ENCODE measurements around the gene ERBB3. TPM values are rescaled to one million over a fixed set of nuclear protein-coding genes. Genes with fewer than 3 reads are reported as not detected.

ERBB3 gene
- total RNA-seq, 2 experiments from 2014 or later = 7.1 to 8.1 TPM

DNA sequence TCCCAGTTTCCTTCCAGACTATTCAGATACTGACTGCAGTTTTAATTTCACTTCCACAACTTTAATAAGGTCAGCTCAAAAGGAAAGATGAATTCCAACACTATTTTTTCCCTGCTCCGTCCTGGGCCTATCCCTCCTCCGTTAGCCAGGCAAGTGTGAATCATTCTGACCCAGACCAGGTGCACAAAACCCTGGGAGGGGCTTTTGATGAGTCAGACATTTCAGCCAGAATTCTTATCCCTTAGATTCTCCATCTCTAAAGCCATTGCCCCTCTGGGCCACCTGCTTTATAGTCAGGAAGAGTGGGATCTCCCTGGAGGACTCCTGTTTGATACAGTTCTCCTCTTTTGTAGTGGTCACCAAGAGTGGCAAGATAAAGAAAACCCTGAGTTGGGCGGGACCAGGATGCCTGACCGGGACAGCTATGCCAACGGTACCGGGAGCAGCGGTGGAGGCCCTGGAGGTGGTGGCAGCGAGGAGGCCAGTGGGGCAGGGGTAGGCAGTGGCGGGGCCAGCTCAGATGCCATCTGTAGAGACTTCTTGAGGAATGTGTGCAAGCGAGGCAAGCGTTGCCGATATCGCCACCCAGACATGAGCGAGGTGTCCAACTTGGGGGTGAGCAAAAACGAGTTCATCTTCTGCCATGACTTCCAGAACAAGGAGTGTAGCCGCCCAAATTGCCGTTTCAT is 40.3 kb downstream of the ERBB3 start:
- no peak overlapping the region for H3K4me3 Mint-ChIP-seq
- POLR2A ChIA-PET = interaction anchor here (1.1 to 4.5 kb wide), 5 partner anchors 9 to 69 kb away, joined by 3 to 66 read pairs (median 7); partner anchors contain the start of genes ESYT1 and SMARCC2
- peak overlapping the region; percentile 3 for H3K27ac Mint-ChIP-seq
- DNase-seq (no peak), ATAC-seq (ENCODE audit: low read depth) (no peak)
- peaks cover 12% of the 10 kb centered on the region for H3K36me3 Mint-ChIP-seq
- H3K9me3 Mint-ChIP-seq = no peaks in the 10 kb centered on the region
- no peaks in the 10 kb centered on the region for H3K27me3 Mint-ChIP-seq
- peaks cover 31% of the 10 kb centered on the region for H3K4me1 Mint-ChIP-seq

DNA sequence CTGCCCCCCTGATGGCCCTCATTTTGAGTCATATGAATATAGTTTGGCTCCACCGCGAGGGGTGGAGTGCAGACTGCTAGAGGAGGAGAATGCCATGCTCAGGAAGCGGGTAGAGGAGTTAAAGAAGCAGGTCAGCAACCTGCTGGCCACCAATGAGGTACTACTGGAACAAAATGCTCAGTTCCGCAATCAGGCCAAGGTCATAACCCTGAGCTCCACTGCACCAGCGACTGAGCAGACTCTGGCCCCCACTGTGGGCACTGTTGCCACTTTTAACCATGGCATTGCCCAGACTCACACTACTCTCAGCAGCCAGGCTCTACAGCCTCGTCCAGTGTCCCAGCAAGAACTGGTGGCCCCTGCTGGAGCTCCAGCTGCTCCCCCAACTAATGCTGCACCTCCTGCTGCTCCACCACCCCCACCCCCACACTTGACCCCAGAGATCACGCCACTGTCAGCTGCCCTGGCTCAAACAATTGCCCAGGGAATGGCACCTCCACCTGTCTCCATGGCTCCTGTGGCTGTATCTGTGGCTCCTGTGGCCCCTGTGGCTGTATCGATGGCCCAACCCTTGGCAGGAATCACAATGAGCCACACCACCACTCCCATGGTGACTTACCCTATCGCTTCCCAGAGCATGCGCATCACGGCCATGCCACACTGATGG is 41.4 kb downstream of the ERBB3 start:
- Mint-ChIP-seq H3K27ac (no peak overlapping the region), H3K27me3 (no peaks in the 10 kb centered on the region), H3K4me1 (peaks cover 35% of the 10 kb centered on the region), H3K4me3 (no peak overlapping the region), H3K9me3 (no peaks in the 10 kb centered on the region), H3K36me3 (peaks cover 12% of the 10 kb centered on the region)
- DNase-seq (no peak), ATAC-seq (ENCODE audit: low read depth) (no peak)
- POLR2A ChIA-PET = interaction anchor here (4.5 kb wide), 1 partner anchor 67 kb away, joined by 66 read pairs; the partner anchor contains the start of gene SMARCC2

DNA sequence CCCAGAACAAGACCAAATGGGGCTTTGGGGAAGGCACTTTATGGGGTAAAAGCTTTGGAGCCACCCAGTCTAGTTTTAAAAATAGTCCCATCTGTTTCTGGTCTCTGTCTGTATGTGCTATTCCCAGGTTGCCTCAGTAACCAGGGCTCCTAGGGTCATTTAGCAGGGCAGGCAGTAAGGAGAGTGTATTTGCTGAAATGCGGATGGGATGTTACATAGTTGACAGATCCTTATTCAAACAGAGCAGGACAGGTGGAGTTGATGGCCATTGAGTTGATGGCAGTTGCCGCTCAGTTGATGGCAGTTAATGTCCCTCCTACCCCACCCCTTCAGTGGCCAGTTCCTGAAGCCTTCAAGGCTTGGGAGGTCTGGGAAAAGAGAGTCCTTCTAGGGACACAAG is 42.7 kb downstream of the ERBB3 start:
- H3K4me1 Mint-ChIP-seq = peaks cover 47% of the 10 kb centered on the region
- no peaks in the 10 kb centered on the region for H3K9me3 Mint-ChIP-seq
- peak overlapping the region; percentile 3 for H3K27ac Mint-ChIP-seq
- POLR2A ChIA-PET = interaction anchor here (0.6 to 8.4 kb wide), 2 partner anchors 39 to 62 kb away, joined by 3 to 145 read pairs; partner anchors contain the start of gene MYL6
- DNase-seq (no peak), ATAC-seq (ENCODE audit: low read depth) (no peak)
- no peak overlapping the region for H3K4me3 Mint-ChIP-seq
- H3K36me3 Mint-ChIP-seq = peaks cover 3% of the 10 kb centered on the region
- H3K27me3 Mint-ChIP-seq = no peaks in the 10 kb centered on the region

DNA sequence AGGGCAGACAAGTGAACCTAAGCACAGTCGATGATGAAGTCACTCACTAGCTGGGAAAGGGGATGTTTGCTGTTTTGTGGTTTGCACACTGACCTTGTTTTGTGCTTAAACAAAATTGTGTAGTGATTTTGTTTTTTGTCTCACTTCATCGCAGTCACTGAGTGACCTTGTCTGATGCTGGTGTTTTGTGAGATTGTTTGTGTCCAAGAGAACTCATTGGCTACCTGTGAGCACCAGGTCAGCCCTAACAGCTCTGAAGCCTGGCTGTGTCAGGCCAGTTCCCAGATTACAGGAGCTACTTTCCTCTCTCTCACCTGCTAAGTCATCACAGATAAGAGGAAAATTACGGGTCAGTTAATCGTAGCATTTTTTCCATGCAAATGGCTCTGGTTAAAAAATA is 44.2 kb downstream of the ERBB3 start:
- DNase-seq (no peak), ATAC-seq (ENCODE audit: low read depth) (no peak)
- POLR2A ChIA-PET = interaction anchor here (0.5 to 8.4 kb wide), 5 partner anchors 38 to 131 kb away, joined by 3 to 145 read pairs (median 5); partner anchors contain the start of genes MYL6, RNF41 and SMARCC2
- Mint-ChIP-seq H3K4me1 (peaks cover 38% of the 10 kb centered on the region), H3K27ac (peak overlapping the region; percentile 0), H3K9me3 (no peaks in the 10 kb centered on the region), H3K27me3 (no peaks in the 10 kb centered on the region), H3K4me3 (no peak overlapping the region), H3K36me3 (peaks cover 6% of the 10 kb centered on the region)

DNA sequence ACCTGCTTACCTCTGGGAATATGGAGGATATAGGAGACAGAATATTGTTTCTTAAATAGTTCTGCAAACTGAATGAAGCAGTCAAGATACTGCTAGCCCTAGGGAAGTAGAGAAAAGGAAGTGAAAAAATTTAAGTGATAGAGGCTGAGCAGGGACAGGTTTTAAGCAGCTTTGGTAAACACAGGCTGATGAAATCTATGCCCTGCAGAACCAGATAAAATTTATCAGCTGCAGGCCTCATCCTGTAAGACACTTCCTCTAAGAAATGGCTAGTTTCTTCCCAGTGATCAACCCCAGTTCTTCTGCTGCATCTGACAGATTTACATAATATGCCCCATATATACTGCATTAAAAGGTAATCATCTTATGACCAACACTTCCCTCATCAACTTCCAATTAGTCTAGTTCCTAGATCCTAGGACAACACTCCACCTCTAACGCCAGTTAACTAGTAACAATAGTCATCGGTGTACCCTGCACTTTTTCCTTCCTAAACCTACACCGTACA is 46.8 kb downstream of the ERBB3 start:
- Mint-ChIP-seq H3K36me3 (peaks cover 27% of the 10 kb centered on the region), H3K4me1 (peaks cover 47% of the 10 kb centered on the region), H3K27me3 (no peaks in the 10 kb centered on the region), H3K9me3 (no peaks in the 10 kb centered on the region), H3K4me3 (peak overlapping the region; percentile 100), H3K27ac (peak overlapping the region; percentile 97)
- POLR2A ChIA-PET = interaction anchor here (0.9 to 8.4 kb wide), 9 partner anchors 9 to 165 kb away, joined by 3 to 145 read pairs (median 10); partner anchors contain the start of genes MYL6, MYL6B, PA2G4 and RPL41
- DNase-seq (no peak), ATAC-seq (ENCODE audit: low read depth) (no peak)

DNA sequence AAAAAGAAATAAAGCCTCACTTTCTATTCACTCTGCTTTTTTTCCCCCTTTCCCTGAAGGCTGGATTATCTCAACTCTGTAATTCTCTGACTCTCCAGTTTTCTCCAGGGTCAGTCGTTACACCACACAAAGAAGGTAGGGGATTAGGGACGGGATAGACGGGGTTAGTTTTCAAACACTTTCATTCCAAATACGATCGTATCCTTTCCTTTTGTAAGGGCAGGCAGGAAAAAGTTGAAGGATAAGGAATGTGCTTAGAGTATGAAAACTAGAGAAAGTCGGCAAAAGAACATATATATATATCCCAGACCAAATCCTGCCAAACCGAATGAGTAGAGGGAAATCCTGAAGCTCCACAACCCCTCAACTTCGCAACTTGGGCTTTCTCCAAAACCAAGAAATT is 47.5 kb downstream of the ERBB3 start:
- Mint-ChIP-seq H3K27me3 (no peaks in the 10 kb centered on the region), H3K9me3 (no peaks in the 10 kb centered on the region), H3K4me3 (peak overlapping the region; percentile 100), H3K27ac (peak overlapping the region; percentile 97), H3K4me1 (peaks cover 54% of the 10 kb centered on the region), H3K36me3 (peaks cover 34% of the 10 kb centered on the region)
- no peak for ATAC-seq (ENCODE audit: low read depth)
- POLR2A ChIA-PET = interaction anchor here (0.5 to 8.4 kb wide), 22 partner anchors 9 to 396 kb away, joined by 3 to 145 read pairs (median 8); partner anchors contain the start of genes MYL6, MYL6B, PA2G4 and RAB5B
- DNase-seq = no peak

DNA sequence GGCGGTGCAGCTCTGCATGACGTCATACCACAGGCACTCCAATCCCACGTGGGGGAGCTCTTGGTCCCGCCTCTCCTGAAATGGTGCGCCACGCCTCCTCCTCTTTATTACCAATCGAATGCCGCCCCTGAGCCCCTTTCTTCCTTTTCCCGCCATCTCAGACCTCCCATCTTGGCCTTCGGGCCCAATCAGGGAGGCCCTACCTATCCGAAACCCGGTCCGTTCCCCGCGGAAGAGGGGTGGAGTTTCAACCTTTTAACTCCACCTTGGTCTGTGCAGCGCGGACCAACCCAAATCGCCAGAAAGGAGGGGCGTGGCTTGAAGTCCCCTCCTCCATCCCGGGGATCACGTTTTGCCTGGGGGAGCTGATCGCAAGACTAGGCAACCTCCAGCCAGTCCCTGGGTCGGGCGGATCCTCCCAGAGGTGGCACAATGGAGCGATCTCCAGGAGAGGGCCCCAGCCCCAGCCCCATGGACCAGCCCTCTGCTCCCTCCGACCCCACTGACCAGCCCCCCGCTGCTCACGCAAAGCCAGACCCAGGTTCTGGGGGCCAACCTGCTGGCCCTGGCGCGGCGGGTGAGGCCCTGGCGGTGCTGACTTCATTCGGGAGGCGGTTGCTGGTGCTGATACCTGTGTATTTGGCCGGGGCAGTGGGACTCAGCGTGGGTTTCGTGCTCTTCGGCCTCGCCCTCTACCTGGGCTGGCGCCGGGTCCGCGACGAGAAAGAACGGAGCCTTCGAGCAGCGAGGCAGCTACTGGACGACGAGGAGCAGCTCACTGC is 48.1 kb downstream of the ERBB3 start, which contains the start of gene ESYT1:
ESYT1 (plus strand) TSS at position 380 of the 782 bp plus-strand sequence; CDS start at position 433, 53 bp downstream.
- no peaks in the 10 kb centered on the region for H3K27me3 Mint-ChIP-seq
- peak within 1 kb of the TSS; percentile 100 for H3K4me3 Mint-ChIP-seq
- DNase-seq (peak; percentile 91), ATAC-seq (ENCODE audit: low read depth) (peak; percentile 89)
- H3K9me3 Mint-ChIP-seq = no peaks in the 10 kb centered on the region
- H3K36me3 Mint-ChIP-seq = peaks cover 37% of the 10 kb centered on the region
- H3K27ac Mint-ChIP-seq = peak within 1 kb of the TSS; percentile 97
- peaks cover 55% of the 10 kb centered on the region for H3K4me1 Mint-ChIP-seq
- POLR2A ChIA-PET = interaction anchor here (0.5 to 8.4 kb wide), 24 partner anchors 8 to 396 kb away, joined by 3 to 145 read pairs (median 6); partner anchors contain the start of genes MYL6, MYL6B, PA2G4 and RAB5B

DNA sequence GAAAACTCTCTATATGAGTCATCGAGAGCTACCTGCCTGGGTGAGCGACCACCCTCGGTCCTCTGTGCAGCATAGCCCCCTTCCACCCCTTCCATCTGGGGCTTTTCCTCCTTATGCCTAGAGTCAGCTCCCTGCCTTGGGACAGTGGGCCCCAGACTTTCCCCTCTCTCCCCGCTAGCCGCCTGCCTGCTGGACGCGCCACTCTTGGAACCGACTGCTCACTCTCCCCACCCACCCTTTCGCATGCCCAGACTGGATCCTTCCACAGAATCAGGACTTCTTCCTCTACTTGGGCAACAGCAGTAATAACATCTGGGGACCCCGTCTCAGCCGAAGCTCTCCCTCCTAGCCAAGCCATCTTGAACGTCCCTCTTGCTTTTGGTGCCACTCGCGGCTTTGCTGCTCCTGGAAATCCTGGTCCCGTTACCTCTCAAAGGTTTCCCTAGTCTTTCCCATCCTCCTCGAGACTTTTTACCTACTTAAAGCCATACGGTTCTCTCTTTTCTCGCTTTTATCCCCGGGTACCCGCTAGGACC is 48.8 kb downstream of the ERBB3 start:
- H3K9me3 Mint-ChIP-seq = no peaks in the 10 kb centered on the region
- DNase-seq = no peak
- H3K36me3 Mint-ChIP-seq = peaks cover 42% of the 10 kb centered on the region
- peak overlapping the region; percentile 100 for H3K4me3 Mint-ChIP-seq
- ATAC-seq (ENCODE audit: low read depth) = no peak
- H3K4me1 Mint-ChIP-seq = peaks cover 56% of the 10 kb centered on the region
- POLR2A ChIA-PET = interaction anchor here (0.6 to 8.4 kb wide), 17 partner anchors 10 to 231 kb away, joined by 3 to 145 read pairs (median 12); partner anchors contain the start of genes MYL6, MYL6B, PA2G4 and RAB5B
- peak overlapping the region; percentile 97 for H3K27ac Mint-ChIP-seq
- H3K27me3 Mint-ChIP-seq = no peaks in the 10 kb centered on the region

DNA sequence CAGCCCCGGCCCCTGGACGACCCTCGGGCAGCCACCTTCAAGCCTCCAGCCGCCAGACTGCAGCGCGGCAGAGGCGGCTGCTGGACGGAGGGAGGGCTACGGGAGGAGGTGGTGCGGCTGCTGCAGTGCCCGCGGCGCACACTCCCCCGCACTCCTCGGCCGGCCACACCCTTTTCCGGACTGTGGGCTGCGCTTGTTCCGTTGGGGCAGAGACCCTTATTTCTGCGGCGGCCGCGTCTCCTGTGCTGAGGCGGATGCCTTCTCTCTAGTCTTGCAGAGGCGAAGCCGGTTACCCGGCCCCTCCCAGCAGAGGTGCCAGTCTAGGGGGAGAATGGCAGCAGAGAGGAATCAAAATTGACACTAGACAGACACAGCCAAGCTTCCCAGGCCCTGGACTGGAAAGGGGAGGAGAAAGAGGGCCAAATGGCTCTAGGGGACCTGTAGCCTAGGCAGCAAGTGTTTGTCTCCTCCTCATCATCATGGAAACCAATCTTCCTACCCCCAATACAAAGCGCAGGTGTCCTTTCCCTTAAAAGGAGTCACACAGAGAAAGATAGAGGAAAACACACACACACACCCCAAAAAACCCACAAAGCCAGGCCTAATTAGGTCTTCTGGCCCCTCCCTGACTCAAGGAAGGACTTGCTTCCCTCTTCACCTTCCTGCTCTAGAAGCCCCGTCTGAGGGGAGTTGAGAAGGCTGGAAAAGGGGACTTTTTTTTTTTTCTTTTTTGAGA is 49.4 kb downstream of the ERBB3 start:
- H3K27me3 Mint-ChIP-seq = no peaks in the 10 kb centered on the region
- POLR2A ChIA-PET = interaction anchor here (1.1 to 8.4 kb wide), 11 partner anchors 9 to 230 kb away, joined by 4 to 145 read pairs (median 30); partner anchors contain the start of genes MYL6, MYL6B, RAB5B and RNF41
- H3K4me3 Mint-ChIP-seq = peak overlapping the region; percentile 100

DNA sequence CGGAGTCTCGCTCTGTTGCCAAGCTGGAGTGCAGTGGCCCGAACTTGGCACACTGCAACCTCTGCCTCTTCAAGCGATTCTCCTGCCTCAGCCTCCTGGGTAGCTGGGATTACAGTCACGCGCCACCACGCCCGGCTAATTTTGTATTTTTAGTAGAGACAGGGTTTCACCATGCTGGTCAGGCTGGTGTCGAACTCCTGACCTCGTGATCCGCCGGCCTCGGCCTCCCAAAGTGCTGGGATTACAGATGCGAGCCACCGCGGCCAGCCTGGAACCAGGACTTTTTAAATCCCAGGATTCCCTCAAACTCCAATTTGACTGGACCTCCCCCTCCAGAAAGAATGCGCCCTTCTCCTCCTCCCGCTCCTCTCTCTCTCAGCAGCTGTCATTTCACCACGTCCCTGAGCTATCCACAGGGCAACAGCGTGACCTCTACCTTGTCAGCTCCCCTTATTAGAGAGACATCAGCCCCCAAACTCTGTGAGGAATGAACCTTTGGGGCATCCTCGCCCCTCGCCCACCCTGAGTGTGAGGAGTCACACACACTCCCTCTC is 50.1 kb downstream of the ERBB3 start:
- no peak for ATAC-seq (ENCODE audit: low read depth)
- DNase-seq = no peak
- Mint-ChIP-seq H3K4me1 (peaks cover 51% of the 10 kb centered on the region), H3K36me3 (peaks cover 50% of the 10 kb centered on the region), H3K9me3 (no peaks in the 10 kb centered on the region), H3K4me3 (peak overlapping the region; percentile 100), H3K27ac (peak overlapping the region; percentile 97), H3K27me3 (no peaks in the 10 kb centered on the region)
- POLR2A ChIA-PET = interaction anchor here (3.1 to 8.4 kb wide), 7 partner anchors 8 to 59 kb away, joined by 12 to 145 read pairs (median 57); partner anchors contain the start of genes MYL6, MYL6B, RPL41 and SMARCC2

More for the DNA sequence above, 49.4 kb downstream of the ERBB3 start:
- H3K36me3 Mint-ChIP-seq = peaks cover 49% of the 10 kb centered on the region
- peak overlapping the region; percentile 97 for H3K27ac Mint-ChIP-seq
- peak; percentile 84 for DNase-seq
- no peaks in the 10 kb centered on the region for H3K9me3 Mint-ChIP-seq
- H3K4me1 Mint-ChIP-seq = peaks cover 54% of the 10 kb centered on the region
- ATAC-seq (ENCODE audit: low read depth) = peak; percentile 40

DNA sequence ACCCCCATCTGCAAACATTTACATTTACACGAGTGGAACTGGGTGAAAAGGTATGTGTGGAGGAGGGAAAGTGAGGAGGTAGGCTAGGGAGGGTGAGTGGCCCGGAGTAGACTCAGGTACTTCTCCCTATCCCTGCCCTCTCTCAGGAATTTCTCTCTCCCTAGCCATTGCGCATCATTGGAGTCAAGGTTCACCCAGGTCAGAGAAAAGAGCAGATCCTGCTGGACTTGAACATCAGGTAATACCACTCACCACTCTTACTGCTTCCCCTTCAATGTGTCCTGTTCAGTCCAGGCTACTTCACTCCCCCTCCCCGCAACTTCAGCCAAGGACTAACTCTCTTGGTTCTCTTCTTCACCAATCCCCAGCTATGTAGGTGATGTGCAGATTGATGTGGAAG is 50.9 kb downstream of the ERBB3 start:
- Mint-ChIP-seq H3K36me3 (peaks cover 54% of the 10 kb centered on the region), H3K27ac (peak overlapping the region; percentile 97), H3K4me1 (peaks cover 52% of the 10 kb centered on the region), H3K9me3 (no peaks in the 10 kb centered on the region), H3K27me3 (no peaks in the 10 kb centered on the region), H3K4me3 (peak overlapping the region; percentile 100)
- no peak for DNase-seq
- POLR2A ChIA-PET = interaction anchor here (3.6 to 6.6 kb wide), 3 partner anchors 12 to 58 kb away, joined by 31 to 86 read pairs (median 57); partner anchors contain the start of genes RPL41, SMARCC2 and ZC3H10
- no peak for ATAC-seq (ENCODE audit: low read depth)

All from activated naive CD8-positive, alpha-beta T cell treated with anti-CD3 and anti-CD28 coated beads, Interleukin-2, amount 10 ng/mL, durations not matched to agents 7 days and 5 days (primary cell).